ENCODE data around the gene TEFM.
"Not testable (repeated sequence)": the region's sequence is repeated elsewhere in the genome, so short reads cannot be mapped to it uniquely, and the experiment has no call there.

TEFM gene

GRCh38 chr17:30920683-30921543, 14.9 kb upstream of the TEFM start:
- no peak for DNase-seq

- DNase-seq = no peak
Measured at GRCh38 chr17:30920282-30920681, 14.2 kb upstream of the TEFM start.

GRCh38 chr17:30917050-30917449, 11.0 kb upstream of the TEFM start:
- DNase-seq = no peak

- no peak for DNase-seq
Measured at GRCh38 chr17:30915833-30916611, 10.0 kb upstream of the TEFM start.

GRCh38 chr17:30913955-30914354, 7.9 kb upstream of the TEFM start:
- no peak for DNase-seq

- DNase-seq = not testable (repeated sequence)
Measured at GRCh38 chr17:30910151-30910550, 4.1 kb upstream of the TEFM start.

GRCh38 chr17:30908717-30909420, 2.8 kb upstream of the TEFM start:
- no peak for DNase-seq

- DNase-seq = no peak
Measured at GRCh38 chr17:30905742-30906100, 317 bp downstream of the TEFM start.

- DNase-seq = no peak
Measured at GRCh38 chr17:30897311-30897710, 8.7 kb downstream of the TEFM start.

GRCh38 chr17:30894236-30894635, 11.8 kb downstream of the TEFM start:
- DNase-seq = no peak

- DNase-seq = no peak
Measured at GRCh38 chr17:30886187-30886586, 19.9 kb downstream of the TEFM start.

- DNase-seq = no peak
Measured at GRCh38 chr17:30869005-30869404, 37.0 kb downstream of the TEFM start.

- DNase-seq = no peak
Measured at GRCh38 chr17:30864636-30865035, 41.4 kb downstream of the TEFM start.

- DNase-seq = no peak
Measured at GRCh38 chr17:30858556-30859250, 47.3 kb downstream of the TEFM start.

- no peak for DNase-seq
Measured at GRCh38 chr17:30854146-30854545, 51.9 kb downstream of the TEFM start.
